HG03521 (cell line): Measurements from ENCODE around the gene HUWE1.

Source experiments
- ATAC-seq: cut with Tn5 transposase; IDR thresholded peaks from one replicate; pipeline ENCODE4 v1.9.1; 2021; ENCODE audit warnings: mild to moderate bottlenecking, moderate library complexity; ENCODE audit not compliant: unreplicated experiment

HUWE1 gene

GRCh38 chrX:53694642-53695041 is 8.1 kb upstream of the HUWE1 start:
- ATAC-seq = no peak

- ATAC-seq = no peak
Observed at GRCh38 chrX:53688300-53688699, 1.8 kb upstream of the HUWE1 start.

GRCh38 chrX:53685711-53686110 is 808 bp downstream of the HUWE1 start:
- ATAC-seq = no peak

- ATAC-seq = no peak
Observed at GRCh38 chrX:53684415-53685192, 1.9 kb downstream of the HUWE1 start.

GRCh38 chrX:53683556-53684414 is 2.7 kb downstream of the HUWE1 start:
- peak; percentile 60 for ATAC-seq

GRCh38 chrX:53682885-53683555 is 3.5 kb downstream of the HUWE1 start:
- ATAC-seq = no peak

- no peak for ATAC-seq
Observed at GRCh38 chrX:53681661-53682060, 4.9 kb downstream of the HUWE1 start.

GRCh38 chrX:53678667-53679066 is 7.9 kb downstream of the HUWE1 start:
- ATAC-seq = no peak

GRCh38 chrX:53677286-53677685 is 9.2 kb downstream of the HUWE1 start:
- no peak for ATAC-seq

- ATAC-seq = no peak
Observed at GRCh38 chrX:53674581-53674980, 11.9 kb downstream of the HUWE1 start.

- ATAC-seq = no peak
Observed at GRCh38 chrX:53669258-53669657, 17.3 kb downstream of the HUWE1 start.

GRCh38 chrX:53666171-53666570 is 20.3 kb downstream of the HUWE1 start:
- no peak for ATAC-seq

- ATAC-seq = no peak
Observed at GRCh38 chrX:53660004-53660403, 26.5 kb downstream of the HUWE1 start.

- no peak for ATAC-seq
Observed at GRCh38 chrX:53659039-53659438, 27.5 kb downstream of the HUWE1 start.

- ATAC-seq = no peak
Observed at GRCh38 chrX:53656845-53657244, 29.7 kb downstream of the HUWE1 start.

- ATAC-seq = no peak
Observed at GRCh38 chrX:53654376-53654775, 32.1 kb downstream of the HUWE1 start.

- no peak for ATAC-seq
Observed at GRCh38 chrX:53644751-53645150, 41.8 kb downstream of the HUWE1 start.

GRCh38 chrX:53642337-53642736 is 44.2 kb downstream of the HUWE1 start:
- no peak for ATAC-seq

GRCh38 chrX:53639257-53639656 is 47.3 kb downstream of the HUWE1 start:
- ATAC-seq = no peak

GRCh38 chrX:53637479-53637878 is 49.0 kb downstream of the HUWE1 start:
- ATAC-seq = no peak

- no peak for ATAC-seq
Observed at GRCh38 chrX:53631156-53631555, 55.4 kb downstream of the HUWE1 start.

- no peak for ATAC-seq
Observed at GRCh38 chrX:53630261-53630660, 56.3 kb downstream of the HUWE1 start.
